ENCODE measurements around the gene TLR3. TPM values are rescaled to one million over a fixed set of nuclear protein-coding genes. Genes with fewer than 3 reads are reported as not detected.

Gene TLR3
- total and polyA plus RNA-seq, 2 donors (not counting 3 experiments of a cell fraction or from before 2014, with no cell fraction given): 1.6 to 5.2 TPM

DNA sequence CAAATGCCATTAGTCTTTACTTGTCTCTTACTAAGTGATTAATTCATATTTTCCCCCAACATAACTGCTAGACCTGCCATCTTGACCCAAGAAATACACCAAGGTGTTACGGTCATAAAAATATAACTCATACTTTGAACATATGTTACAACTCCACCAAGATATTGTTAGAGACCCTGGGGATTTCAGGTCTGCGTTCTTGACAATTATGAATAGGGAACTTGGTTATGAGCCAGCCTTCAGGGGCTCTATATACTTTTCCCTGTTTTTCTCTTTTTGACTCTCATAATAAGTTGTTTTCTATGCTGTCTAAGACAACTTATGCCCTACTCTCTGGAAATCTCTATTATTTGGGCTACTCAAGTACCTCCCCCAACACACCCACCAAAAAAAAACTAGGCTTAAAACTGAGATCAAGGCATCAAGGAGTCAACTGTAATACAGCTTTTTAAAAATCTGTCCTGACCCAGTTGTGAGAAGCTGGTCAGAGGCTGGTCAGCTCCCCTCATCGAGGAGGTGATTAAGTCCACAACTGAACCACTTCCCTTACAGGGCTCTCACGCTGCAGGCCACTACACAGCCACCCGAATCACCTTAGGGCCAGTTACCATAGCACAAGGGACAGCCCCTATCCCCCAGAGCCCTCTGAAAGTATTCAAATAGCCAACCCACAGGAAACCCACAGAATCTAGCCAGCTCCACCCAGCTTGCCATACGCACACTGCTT, 10.5 kb upstream of the TLR3 start:
- ChIA-PET CTCF (interaction anchor here (0.6 kb wide), 1 partner anchor 9 kb away, joined by 3 read pairs; no protein-coding TSS in a partner anchor), POLR2A (no interaction called here)
- BruUV-seq (replicated peaks): no TSS peak
- no peak overlapping the region for H2AFZ ChIP-seq (ENCODE audit: low read depth, low read length)
- intact Hi-C loops (cut with micrococcal nuclease) (no loop called here), dilution Hi-C loops (cut with MboI; ENCODE audit: extremely low pct_ligation_motif_present, low sequenced_read_pairs) (no loop called here)
- DNase-seq (ENCODE audit: low read depth, low spot score) (no peak), FAIRE-seq (no peak)
- H3K36me3 ChIP-seq (ENCODE audit: control insufficient read depth in 2 of 2, extremely low read depth in 1 of 2, insufficient read depth in 2 of 2, low read length in 2 of 2): no peaks in the 10 kb centered on the region
- TF ChIP-seq, protein P1, sequence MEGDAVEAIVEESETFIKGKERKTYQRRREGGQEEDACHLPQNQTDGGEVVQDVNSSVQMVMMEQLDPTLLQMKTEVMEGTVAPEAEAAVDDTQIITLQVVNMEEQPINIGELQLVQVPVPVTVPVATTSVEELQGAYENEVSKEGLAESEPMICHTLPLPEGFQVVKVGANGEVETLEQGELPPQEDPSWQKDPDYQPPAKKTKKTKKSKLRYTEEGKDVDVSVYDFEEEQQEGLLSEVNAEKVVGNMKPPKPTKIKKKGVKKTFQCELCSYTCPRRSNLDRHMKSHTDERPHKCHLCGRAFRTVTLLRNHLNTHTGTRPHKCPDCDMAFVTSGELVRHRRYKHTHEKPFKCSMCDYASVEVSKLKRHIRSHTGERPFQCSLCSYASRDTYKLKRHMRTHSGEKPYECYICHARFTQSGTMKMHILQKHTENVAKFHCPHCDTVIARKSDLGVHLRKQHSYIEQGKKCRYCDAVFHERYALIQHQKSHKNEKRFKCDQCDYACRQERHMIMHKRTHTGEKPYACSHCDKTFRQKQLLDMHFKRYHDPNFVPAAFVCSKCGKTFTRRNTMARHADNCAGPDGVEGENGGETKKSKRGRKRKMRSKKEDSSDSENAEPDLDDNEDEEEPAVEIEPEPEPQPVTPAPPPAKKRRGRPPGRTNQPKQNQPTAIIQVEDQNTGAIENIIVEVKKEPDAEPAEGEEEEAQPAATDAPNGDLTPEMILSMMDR (IDR thresholded peaks at IDR 0.05; ENCODE audit: extremely low read depth in 1 of 2, insufficient read depth in 1 of 2, low read depth in 1 of 2, low read length in 2 of 2): no peak
- TF ChIP-seq EZH2 (IDR thresholded peaks at IDR 0.05; ENCODE audit: borderline replicate concordance, low read depth, low read length, severe bottlenecking) (no peak), POLR2A (IDR thresholded peaks at IDR 0.05; ENCODE audit: low read depth, low read length) (no peak), GATA2 (IDR thresholded peaks at IDR 0.05; ENCODE audit: insufficient read depth, insufficient read length, low read depth, low read length) (no peak), POLR2AphosphoS5 (IDR thresholded peaks at IDR 0.05; ENCODE audit: insufficient read depth, low read depth, low read length) (no peak), MYC (IDR thresholded peaks at IDR 0.05; ENCODE audit: low read depth, low read length) (no peak), JUN (IDR thresholded peaks at IDR 0.05; ENCODE audit: borderline replicate concordance, insufficient read depth, insufficient read length, low read depth) (no peak), FOS (IDR thresholded peaks at IDR 0.05; ENCODE audit: borderline replicate concordance, insufficient read depth, low read length) (no peak)
- TF ChIP-seq, protein P2, sequence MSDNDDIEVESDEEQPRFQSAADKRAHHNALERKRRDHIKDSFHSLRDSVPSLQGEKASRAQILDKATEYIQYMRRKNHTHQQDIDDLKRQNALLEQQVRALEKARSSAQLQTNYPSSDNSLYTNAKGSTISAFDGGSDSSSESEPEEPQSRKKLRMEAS (IDR thresholded peaks at IDR 0.05; ENCODE audit: insufficient read depth, insufficient read length): no peak
- H4K20me1 ChIP-seq (replicated peaks; ENCODE audit: control insufficient read depth, extremely low read depth, insufficient read depth, low read length): no peaks in the 10 kb centered on the region
- H3K27ac ChIP-seq (ENCODE audit: insufficient read depth, low read depth, low read length): no peak overlapping the region
- no peaks in the 10 kb centered on the region for H3K9me1 ChIP-seq (replicated peaks; ENCODE audit: control insufficient read depth, extremely low read depth, insufficient read depth, low read length)
- no peak overlapping the region for H3K9ac ChIP-seq (replicated peaks; ENCODE audit: extremely low read depth, insufficient read depth, low read length)
- H3K9me3 ChIP-seq (replicated peaks; ENCODE audit: control insufficient read depth, insufficient read depth, low read length): no peaks in the 10 kb centered on the region
- no peak overlapping the region for H3K4me3 ChIP-seq (replicated peaks in 1 of 3; ENCODE audit: insufficient read depth in 1 of 3, low read depth in 1 of 3, low read length in 3 of 3)
- no peaks in the 10 kb centered on the region for H3K79me2 ChIP-seq (ENCODE audit: control insufficient read depth, insufficient read depth, low read length)
- H3K27me3 ChIP-seq (ENCODE audit: control insufficient read depth in 2 of 2, insufficient read depth in 2 of 2, low read length in 2 of 2): no peaks in the 10 kb centered on the region
- H3K4me2 ChIP-seq (ENCODE audit: insufficient read depth, low read length): no peak overlapping the region
- H3K4me1 ChIP-seq (ENCODE audit: control insufficient read depth, extremely low read depth, insufficient read depth, low read length): no peaks in the 10 kb centered on the region
